GM18873 (cell line): ENCODE measurements around the gene RNF213.

Source experiments
- ATAC-seq: cut with Tn5 transposase; IDR thresholded peaks from one replicate; pipeline ENCODE4 v1.9.1; 2021; ENCODE audit warnings: mild to moderate bottlenecking, moderate library complexity, moderate number of reproducible peaks; ENCODE audit not compliant: unreplicated experiment, low FRiP score

The RNF213 gene

DNA sequence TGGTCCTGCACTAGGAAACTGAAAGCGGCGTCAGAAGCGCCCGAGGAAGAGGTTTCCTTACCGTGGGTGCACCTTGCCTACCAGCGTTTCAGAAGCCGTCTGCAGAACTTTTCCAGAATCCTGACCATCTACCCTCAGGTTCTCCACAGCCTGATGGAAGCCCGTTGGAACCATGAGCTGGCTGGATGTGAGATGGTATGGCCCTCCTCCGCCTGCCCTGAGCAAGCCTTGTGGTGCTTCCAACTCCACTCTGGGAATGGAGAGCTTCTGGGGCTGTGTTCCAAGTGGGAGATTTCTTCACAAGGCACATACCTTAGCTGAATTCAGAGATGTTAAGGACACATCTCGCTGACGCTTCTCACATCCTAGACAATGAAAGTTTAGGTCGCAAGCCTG is 102.5 kb downstream of the RNF213 start:
- no peak for ATAC-seq

GRCh38 chr17:80363518-80364090 is 103.0 kb downstream of the RNF213 start:
- no peak for ATAC-seq

GRCh38 chr17:80364091-80364691 is 103.5 kb downstream of the RNF213 start:
- no peak for ATAC-seq

DNA sequence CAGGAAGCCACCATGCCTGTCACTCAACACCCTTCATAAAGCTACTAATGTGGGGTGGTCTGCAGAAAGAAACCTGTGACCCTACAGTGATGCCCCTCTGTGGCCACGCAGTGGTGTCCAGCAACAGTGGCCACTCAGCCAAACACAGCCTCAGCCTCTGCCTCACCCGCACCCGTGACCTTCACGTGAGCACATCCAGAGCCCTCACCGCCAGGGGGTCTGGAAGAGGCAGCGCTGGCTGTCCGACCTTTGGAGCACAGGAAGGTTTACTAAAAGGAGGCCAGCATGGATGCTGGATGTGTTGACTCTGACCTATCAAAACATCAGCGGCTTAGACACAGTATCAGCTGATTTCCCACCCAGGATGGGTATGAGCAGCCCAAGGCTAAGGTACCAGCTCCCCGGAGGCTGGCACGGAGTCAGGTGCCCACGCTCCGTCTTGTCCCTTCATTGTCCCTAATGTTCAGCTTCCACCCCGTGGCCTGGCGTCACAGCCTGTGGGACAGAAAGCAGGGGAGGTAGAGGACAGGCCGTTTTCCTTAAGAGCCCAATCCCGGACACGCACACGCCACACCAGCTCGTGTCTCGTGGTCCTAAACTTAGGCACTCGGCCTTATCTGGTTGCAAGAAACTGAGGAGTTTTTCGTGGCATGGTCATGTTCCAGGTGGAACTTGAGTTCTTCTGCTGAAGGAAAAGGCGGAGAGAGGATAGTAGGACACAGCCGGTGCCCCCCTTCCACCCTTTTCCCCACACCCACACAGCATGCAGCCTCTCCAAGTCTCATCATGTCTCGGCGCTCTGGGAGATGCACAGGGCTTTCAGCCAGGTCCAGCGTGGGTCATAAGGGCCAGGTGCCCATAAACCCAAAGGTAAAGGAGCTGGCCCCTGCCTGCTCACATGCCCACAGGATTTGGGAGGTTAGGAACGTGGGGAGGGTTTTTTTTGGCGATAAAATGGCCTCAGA is 104.6 kb downstream of the RNF213 start:
- no peak for ATAC-seq

- no peak for ATAC-seq
Measured at GRCh38 chr17:80365983-80366382, 105.3 kb downstream of the RNF213 start.

DNA sequence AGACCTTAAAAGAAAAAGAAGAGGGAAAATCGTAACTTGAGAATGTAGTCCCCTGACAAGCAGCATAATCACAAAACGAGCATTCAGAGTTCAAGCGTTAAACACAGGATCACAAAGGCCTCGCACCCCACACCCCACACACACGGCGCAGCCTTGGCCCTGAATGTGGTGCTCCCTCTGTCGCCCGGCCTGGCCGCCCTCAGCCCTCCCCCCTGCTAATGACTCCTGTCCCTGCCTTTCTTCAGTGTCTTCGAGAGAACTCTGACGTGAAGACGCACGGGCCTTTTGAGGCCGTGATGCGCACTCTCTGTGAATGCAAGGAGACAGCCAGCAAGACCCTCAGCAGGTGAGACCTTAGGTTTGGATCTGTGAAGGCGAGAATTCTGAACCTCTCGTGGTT is 106.9 kb downstream of the RNF213 start:
- ATAC-seq: no peak

GRCh38 chr17:80371196-80371595 is 110.5 kb downstream of the RNF213 start:
- ATAC-seq: no peak

DNA sequence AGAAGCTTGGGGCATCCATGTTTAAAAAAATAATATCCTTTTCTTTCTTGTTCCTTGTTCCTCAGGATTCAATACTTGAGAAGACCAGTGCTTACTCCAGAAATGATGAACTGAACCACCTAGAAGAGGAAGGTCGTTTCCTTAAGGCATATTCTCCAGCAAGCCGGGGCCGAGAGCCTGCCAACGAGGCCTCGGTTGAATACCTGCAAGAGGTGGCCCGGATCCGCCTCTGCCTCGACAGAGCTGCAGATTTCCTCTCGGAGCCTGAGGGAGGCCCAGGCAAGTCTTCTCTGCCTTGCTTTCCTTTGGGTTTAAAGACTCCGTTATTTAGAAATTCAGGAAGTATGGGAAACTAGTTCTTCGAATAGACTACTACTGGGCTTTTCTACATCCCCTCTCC is 111.8 kb downstream of the RNF213 start:
- no peak for ATAC-seq

- ATAC-seq: no peak
Measured at GRCh38 chr17:80372922-80373570, 112.4 kb downstream of the RNF213 start.

GRCh38 chr17:80374039-80374731 is 113.5 kb downstream of the RNF213 start:
- ATAC-seq: no peak

- ATAC-seq: no peak
Measured at GRCh38 chr17:80374732-80375585, 114.3 kb downstream of the RNF213 start.

GRCh38 chr17:80376531-80376930 is 115.9 kb downstream of the RNF213 start:
- ATAC-seq: no peak

- ATAC-seq: no peak
Measured at GRCh38 chr17:80377798-80378197, 117.1 kb downstream of the RNF213 start.

DNA sequence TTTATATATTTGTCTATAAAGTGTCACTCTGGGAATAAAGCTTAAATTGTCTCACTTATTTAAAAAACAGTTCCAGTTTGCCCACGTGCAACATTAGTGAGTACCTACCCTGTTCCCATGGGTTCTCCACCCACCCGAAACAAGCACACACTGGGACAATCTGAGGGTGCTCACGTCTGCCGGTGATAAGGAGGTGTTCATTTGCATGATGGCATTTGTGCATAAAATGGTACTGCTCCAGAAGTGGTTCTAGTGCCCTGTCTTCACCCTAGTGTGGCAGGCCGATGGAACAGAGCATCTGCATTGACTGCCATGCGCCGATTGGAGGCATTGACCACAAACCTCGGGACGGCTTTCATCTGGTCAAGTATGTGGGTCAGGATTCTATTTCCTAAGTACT is 118.7 kb downstream of the RNF213 start:
- no peak for ATAC-seq

DNA sequence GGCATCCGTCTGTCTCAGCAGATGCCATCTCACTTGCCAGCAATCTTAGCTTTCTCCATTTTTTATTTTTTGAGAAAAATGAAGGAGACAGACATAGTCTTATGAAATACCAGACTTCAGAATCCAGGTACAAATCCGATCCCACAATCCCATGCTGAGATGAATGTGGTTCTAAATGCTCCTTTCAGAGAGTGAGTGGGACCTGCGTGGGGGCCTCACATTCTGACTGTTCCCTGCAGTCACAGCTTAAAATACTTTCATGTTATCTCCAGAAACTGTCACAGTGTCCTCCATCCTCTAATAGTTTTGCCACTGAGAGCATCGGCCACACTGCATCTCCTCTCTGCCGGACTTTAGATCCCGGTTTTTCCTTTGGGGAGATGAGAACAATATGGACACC is 119.4 kb downstream of the RNF213 start:
- ATAC-seq: no peak

DNA sequence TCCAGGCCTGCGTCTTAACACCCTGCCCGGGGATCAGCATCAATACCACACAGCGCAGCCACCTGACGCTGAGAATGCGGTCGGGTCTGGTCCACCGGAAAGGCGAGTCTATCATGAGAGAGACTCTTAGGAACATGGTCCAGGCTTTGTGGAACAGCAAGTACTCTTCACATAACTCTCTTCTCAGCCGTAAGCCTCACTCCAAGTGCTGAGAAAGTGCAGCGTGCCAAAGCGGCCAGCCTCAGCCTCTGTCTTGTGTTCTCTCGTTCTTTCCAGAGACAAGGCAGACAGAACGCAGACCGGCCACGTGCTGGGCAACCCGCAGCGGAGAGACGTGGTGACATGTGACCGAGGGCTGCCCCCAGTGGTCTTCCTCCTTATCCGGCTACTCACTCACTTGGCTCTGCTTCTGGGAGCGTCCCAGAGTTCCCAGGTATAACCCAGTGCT is 119.9 kb downstream of the RNF213 start:
- no peak for ATAC-seq

- no peak for ATAC-seq
Measured at GRCh38 chr17:80381416-80381923, 120.8 kb downstream of the RNF213 start.

DNA sequence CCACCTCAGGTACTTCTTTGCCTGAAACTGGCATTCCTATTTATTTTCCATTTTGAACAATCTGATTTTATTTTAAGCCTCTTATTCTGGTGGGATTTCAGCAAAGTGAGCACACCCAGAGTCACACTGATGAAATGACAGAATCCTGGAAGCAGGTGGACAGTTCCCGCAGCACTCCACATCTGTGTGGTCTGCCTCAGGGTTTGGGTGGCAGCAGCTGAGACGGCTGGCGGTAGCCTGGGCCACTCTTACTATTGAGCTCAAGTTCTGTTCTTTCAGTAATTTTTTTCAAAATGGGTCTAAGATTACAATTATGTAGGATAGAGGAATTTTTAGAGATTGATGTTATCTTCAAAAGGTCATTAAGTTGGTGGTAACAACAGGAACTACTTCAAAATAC is 121.8 kb downstream of the RNF213 start:
- no peak for ATAC-seq

- ATAC-seq: no peak
Measured at GRCh38 chr17:80382956-80383355, 122.3 kb downstream of the RNF213 start.
